Ecto neural progenitor cell (in vitro differentiated cells): ENCODE measurements around the gene TCAP.
A peak's percentile ranks its signal among the peaks of the same experiment; 100 is the strongest.

Experiments
- DNase-seq: peaks from one replicate; pipeline ENCODE4 v3.0.0-alpha.2; 2018; ENCODE audit warnings: low spot score

Gene TCAP, protein sequence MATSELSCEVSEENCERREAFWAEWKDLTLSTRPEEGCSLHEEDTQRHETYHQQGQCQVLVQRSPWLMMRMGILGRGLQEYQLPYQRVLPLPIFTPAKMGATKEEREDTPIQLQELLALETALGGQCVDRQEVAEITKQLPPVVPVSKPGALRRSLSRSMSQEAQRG

DNA sequence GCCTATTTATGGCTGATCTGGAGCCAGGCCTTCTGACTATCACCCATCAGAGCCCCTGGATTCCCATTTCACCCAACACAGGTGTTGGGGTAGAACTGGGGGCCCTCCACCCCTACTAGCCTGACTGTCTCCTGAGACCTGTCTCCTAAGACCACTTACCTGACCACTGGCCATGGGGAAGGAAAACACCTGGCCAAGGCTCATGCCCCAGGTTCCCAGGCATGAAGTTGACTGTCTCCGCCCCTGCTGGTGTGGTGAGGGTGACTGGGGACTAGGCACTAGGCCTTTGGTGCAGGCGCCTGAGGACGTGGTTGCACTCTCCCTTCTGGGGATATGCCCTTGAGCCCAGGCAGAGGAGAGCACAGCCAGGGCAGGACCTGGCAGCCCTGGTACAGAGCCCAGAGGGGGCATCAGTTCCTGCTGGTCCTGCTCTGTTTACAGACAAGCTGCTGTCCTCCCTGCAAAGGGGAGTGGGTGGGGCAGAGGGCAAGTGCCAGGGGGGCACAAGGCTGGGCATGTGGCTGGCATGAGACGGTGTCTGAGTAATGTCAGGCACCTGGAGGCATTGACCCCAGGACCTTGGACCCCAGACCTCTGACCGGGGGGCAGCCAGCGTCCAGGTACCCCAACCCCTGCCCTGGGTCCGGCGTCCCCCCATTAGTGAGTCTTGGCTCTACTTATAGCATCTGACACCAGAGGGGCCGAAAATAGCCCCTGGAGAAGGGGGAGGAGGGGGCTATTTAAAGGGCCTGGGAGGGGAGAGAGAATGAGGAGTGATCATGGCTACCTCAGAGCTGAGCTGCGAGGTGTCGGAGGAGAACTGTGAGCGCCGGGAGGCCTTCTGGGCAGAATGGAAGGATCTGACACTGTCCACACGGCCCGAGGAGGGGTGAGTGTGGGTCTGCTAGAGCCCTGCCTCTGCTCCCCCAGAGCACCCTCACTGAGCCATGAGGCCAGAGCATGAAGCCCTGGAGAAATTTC is at the start of gene TCAP:
Gene TCAP, plus strand, starts transcription at position 769 of the 981 bp plus-strand sequence. Its CDS starts 11 bp downstream, at position 780.
- no peak for DNase-seq

DNA sequence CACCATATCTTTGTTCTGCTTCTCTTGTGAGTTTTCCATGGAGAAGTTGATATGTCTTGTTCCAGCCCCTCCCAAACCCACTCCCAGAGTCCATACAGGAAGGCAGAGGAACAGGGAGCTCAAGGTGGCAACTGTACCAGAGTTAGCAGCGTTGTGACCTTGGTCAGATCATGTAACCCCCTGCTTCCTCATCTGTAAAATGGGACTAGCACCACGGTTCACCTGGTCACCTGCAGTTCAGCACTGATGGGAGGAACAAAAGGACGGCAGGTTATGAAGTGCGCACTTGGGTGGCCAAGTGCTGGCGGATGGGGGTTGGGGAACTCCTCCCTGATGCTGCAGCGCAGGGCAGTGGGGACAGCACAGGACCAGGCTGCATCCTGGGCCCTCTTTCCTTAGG is 49.7 kb upstream of the TCAP start:
- no peak for DNase-seq

DNA sequence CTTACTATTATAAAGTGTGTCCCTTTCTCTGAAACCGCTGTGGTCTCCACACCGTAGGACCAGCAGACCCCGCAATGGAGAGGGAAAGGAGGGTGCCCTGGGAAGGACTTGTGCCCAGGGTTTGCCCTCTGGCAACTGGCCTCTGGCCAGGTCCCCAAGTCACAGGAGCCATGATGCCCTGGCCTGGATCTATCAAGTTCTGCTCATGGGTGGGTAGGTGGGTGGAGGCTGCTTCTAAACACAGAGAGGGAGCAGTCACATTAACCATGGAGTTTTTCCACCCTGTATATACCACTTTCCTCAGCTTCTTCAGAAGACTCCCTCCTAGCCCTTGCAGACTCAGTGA is 48.1 kb upstream of the TCAP start:
- no peak for DNase-seq

DNA sequence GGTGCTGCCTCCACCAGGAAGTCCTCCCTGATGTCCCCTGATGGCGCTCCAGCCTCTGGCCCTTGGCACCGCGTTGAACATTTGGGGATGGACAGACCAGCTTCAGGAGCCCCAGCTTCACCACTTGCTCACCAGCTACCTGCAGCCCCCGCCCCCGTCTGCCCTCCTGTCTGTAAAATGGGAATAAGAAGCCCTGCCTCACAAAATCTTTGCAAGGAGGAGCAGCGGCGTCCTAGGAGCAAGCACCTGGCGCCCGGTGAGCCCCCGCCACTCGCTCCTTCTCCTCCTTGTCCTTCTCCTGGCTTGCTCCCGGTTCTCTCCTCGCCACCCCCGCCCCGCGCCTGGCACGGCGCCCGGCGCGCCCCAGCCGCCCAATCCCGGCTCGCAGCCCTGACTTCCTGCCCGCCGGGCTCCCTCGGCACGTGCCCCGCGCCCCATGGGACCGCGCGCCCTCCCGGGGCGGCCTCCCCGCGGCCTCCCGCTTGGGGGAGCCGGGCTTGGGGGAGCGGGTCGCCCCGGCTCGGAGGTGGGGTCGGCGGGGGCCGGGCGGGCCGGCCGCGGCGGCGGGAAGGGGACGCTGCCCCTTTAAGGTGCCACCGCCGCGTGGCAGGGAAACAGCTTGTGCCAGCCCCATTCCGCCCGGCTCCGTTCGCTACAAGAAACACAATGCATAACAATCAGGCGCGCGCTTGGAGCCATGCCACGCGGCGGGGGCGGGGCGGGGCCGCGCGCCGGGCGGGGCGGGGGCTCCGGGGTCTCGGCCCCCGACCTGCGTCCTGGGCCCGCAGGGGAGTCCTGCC is 47.5 kb upstream of the TCAP start:
- no peak for DNase-seq

DNA sequence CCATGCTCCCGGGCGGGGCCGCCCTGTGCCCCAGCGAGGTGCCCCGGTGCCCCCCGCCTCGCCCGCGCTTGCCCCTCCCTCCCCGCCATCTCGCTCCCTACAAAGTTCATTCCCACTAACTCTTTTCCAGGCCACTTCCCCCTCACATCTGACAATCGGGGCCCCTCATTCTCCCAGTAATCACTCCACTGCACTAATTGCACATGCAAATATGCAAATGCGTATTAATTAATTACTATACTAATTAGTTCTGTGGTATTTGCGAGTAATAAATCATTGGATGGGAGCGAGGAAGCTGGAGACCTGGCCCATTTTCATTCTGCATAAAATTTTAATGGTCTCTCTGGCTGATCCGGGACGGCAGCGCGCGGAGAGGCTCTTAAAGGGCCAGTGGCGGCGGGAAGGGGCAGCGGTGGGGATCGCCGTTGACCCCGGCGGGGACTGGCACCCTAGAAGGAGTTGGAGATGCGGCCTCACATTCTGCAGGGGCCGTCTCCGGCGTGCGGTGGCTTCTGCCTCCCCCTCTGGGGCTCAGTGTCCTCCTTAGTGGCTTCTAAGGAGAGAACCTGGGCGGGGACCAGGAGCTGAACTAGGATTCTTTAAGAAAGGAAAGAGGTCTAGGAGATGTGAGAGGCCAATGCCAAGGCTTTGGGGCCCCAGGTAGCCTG is 46.8 kb upstream of the TCAP start:
- no peak for DNase-seq

DNA sequence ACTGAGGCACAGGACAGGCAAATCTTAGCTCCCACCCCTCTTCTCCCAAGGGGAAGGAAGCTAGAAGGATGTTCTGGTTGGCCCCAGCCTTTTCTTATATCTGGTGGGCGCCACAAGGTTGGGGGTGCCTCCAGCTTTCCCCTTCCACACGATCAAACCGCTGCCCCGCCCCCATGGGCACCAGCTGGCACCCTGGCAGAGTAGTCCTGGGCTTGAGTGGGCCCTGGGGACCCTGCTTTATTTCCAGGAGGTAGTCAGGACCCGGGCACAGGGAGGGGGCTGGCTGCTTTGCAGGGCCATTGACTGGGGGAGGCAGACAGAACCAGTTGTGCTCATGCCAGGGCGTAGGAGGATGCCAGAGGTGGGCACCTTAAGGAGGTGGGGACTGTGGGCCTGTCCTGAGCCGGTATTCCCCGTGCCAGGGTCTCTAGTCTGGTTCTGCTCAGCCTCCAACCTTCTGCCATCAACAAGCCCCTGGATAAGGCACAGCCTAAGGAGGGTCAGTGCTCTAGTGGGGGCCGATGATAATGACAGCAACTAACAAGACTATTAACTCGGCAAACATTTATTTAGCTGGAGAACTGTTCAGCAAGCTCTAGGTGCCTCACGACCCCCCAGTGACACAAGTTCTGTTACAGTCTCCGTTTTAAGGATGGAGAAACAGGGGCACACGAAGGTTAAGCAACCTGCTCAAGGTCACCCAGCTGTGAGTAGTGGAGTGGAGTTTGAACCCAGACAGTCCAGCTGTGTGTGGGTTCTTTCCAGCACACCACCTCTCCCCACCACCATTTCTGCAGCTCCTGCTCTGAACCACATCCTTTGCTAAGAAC is 46.0 kb upstream of the TCAP start:
- DNase-seq: no peak

DNA sequence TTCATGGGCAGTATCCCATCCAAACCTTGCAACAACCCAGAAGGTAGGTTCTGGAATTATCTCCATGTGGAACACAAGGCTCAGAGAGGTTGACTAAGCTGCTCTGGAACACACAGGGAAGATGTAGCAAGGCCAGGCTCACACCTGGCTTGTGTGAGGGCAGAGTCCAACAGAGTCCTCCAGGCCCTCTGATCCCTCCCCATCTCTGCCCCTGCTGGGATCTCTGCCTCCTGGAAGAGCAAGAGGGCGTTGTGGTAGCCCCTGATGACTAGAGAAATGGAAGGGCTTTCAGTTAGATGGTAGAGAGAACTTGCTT is 45.4 kb upstream of the TCAP start:
- DNase-seq: no peak

DNA sequence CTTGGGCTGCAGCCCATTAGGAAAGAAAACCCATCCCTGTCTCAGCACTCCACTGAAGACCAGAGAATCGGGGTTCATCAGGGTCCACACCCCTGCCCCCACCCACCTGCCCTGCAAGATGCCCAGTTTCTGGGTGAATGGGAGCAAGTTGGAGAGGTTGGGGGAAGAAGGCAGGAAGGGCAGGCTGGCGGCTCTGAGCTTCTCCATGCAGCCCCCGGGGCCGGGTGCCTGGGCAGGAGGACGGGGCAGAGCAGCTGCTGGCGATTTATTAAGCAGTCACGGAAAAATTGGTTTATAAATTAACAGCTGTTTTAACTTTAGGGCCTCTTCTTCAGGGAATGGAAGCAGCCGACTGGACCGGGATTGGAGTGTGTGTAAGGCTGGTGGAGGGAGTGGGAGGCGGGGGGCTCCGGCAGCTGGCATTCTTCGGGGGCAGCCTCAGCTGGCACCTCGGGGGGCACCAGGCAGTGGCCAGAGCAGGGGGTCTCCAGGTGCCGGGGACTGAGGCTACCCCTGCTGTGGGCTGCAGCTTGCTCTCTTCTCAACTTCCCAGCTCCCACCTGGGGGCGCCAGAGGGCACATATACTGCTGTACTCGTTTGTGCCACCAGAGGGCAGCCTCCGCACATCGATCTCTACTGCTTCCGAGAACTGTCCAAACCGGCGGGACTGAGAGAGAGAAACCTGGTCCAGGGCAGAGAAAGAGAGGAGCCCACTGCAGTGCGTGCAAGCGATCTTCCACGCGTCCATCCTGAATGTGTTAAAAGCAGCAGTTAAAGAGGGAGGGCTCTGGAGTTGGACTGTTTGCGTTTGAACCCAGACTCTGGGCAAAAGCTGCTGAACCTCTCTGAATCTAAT is 43.4 kb upstream of the TCAP start:
- peak; percentile 98 for DNase-seq

DNA sequence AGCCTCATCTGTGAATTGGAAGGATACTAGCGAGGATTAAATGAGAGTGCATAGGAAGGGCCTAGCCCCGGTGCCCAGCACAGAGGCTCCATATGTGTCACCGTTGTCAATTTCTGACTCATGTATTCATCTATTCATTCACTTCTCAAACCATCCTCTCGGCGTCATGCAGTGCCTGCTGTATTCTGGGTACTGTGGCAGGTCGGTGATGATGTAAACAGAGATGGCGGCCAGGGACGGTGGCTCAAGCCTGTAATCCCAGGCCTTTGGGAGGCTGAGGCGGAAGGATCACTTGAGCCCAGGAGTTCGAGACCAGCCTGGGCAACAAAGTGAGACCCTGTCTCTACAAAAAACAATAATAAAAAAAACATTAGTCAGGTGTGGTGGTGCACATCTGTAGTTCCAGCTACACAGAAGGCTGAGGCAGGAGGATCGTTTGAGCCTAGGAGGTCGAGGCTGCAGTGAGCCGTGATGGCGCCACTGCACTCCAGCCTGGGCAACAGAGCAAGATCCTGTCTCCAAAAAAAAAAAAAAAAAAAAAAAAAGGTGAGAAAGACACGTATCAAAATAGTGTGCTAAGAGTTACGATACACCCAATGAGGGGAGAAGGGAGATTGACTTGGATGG is 42.7 kb upstream of the TCAP start:
- no peak for DNase-seq

DNA sequence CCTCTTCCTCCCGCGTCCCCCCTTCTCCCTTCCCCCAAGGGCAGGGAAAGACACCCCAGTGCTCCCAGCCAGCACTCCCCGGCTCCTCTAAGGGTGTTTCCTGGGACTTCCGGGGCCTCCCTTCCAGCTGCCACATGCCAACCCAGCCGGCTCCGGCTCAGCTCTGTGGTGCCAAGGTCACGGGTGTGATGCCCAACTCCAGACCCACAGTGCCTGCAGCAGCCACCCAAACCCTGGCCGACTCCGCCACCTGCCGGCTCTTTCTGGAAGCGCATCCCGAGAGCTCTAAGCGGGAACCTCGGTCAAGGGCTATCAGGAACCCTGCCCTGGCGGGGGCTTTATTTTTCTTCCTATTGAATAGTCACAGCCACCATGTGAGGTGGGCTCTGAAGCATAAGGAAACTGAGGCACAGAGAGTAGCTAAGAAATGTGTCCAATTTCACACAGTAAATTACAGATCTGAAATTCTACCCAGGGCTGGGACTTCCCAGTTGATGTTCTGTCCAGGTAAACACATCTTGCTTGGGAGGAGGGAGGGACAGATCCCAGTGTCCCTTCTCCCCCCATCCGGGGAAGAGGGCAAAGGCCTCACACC is 41.7 kb upstream of the TCAP start:
- peak; percentile 93 for DNase-seq

DNA sequence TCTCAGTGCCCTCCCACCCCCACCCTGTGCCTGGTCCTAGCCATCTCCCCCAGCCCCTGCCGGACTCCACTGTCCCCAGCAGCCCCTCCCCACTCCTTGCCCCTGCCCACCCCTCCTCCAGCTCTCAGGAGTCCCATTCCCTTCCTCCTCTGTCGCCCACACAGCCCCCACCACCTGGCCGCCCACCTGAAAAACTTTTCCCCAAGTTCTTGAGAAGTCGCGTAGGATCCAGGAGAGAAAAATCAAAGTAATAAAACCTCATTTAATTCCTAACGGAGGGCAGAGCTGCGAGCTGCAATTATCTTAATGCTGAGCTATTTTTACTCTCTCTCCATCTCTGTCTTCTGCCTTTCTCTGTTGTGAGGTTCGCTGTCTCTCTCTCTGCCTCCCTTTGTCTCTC is 40.8 kb upstream of the TCAP start:
- DNase-seq: no peak

DNA sequence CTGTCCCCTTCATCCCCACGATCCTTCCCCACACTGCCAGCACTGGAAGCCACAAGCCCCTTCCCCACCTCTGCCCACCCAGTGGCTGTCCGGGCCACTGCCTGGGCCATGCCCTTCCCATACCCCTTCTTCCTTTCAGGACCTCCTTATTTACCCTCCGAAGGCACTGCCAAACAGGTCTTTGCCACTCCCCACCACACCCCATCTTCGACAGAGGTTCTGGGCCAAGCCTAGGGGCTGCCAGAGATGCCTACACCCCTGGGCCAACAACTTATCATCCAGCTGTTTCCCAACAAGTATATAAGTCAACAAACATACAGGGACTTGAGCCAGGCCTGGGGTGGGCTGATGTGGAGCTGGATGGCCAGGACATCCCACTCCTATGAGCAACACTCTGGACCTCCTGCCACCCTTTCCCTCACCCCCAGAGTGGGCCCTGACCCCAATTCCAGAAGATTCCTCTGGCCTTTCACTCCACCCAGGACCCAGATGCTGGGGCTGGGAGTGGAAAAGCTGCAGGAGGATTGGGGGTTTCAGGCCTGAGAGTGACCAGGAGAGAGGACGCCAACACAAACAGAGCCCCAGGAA is 39.9 kb upstream of the TCAP start:
- no peak for DNase-seq

DNA sequence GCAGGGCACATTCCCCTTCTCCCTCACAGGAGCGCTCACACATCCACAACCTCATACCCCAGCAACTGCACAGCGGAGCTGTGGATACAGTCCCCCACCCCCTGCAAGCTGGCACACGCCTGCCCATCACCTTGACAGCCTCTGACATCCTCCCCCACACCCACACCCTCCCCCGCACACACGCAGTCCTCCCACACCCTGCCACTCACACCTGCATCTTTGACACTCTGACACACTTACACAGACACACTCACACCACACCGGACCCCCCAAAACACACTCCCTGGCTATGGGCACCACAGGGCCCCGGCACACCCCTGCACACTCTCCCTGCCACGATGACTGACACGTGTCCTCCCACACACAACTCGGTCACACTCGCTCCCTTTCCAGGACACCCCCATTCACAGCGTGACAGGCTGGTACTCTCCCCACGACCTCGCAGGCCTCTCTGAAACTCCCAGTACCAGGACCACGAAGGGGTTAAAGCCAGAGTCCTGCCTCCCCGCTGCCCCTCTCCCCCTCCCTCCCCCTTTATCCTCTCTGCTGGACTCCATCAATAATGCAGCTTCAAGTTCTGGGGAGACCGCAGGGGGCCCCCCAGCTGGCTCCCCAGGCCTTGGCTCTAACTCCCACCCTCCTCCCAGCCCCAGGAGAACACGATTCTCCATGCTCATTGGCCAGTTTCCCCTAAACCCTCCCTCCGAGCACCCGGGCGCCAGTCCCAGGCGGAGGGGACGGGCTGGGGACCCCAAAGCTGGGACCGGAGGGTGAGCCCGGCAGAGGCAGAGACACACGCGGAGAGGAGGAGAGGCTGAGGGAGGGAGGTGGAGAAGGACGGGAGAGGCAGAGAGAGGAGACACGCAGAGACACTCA is 38.7 kb upstream of the TCAP start, which contains the start of gene PPP1R1B:
Gene PPP1R1B, plus strand, starts transcription at position 782 of the 876 bp plus-strand sequence. CDS start 441 bp downstream, outside the sequence.
- DNase-seq: no peak

DNA sequence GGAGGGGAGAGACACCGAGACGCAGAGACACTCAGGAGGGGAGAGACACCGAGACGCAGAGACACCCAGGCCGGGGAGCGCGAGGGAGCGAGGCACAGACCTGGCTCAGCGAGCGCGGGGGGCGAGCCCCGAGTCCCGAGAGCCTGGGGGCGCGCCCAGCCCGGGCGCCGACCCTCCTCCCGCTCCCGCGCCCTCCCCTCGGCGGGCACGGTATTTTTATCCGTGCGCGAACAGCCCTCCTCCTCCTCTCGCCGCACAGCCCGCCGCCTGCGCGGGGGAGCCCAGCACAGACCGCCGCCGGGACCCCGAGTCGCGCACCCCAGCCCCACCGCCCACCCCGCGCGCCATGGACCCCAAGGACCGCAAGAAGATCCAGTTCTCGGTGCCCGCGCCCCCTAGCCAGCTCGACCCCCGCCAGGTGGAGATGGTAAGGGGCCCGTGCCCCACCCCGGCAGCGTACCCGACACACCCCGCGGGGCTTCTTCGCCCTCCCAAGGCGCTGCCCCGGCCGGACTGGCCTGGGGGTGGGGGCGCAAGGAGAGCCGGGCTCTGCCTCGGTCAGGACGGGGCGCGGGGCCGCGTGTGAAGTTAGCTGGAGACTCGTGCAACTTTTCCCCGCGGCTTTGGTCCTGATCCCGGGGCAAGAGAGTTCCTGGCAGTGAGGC is 38.0 kb upstream of the TCAP start:
- peak; percentile 76 for DNase-seq

DNA sequence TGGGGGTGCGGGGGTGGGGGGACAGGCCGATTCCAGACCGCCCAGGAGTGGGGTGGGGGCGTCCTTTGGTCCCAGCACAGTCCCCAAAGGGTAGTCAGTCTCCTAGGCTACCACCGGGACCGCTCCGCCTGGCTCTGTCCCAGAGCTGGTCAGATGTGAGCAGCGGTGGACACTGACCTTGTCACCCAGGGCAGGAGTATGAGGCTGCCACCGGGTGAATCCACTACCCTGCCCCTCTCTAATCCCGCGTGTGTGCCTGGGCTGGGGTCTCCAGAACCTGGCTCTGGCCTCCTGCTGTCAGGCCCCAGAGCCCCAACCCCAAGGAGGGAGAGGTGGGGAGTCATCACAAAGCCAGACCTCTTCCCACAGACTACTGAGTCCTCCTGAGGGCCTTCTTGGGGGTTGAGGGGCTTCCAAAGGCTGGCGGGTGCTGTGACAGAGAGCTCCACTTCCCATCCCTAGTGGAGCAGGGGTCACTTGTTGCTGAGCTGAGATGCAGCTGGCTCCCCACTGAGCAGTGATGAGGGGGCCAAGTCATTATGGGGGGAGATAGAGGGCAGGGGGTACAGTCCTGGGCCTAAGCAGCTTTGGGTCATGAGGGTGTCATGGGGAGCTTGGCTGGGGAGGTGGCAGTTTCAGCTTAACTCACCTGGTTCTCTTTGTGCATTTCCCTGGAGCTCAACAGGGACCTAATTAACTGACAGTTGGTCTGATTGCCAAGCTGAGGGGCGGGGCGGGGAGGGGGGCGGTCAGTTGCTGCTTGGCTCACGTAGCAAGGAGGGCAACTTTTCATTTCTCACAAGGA is 37.2 kb upstream of the TCAP start:
- DNase-seq: no peak

DNA sequence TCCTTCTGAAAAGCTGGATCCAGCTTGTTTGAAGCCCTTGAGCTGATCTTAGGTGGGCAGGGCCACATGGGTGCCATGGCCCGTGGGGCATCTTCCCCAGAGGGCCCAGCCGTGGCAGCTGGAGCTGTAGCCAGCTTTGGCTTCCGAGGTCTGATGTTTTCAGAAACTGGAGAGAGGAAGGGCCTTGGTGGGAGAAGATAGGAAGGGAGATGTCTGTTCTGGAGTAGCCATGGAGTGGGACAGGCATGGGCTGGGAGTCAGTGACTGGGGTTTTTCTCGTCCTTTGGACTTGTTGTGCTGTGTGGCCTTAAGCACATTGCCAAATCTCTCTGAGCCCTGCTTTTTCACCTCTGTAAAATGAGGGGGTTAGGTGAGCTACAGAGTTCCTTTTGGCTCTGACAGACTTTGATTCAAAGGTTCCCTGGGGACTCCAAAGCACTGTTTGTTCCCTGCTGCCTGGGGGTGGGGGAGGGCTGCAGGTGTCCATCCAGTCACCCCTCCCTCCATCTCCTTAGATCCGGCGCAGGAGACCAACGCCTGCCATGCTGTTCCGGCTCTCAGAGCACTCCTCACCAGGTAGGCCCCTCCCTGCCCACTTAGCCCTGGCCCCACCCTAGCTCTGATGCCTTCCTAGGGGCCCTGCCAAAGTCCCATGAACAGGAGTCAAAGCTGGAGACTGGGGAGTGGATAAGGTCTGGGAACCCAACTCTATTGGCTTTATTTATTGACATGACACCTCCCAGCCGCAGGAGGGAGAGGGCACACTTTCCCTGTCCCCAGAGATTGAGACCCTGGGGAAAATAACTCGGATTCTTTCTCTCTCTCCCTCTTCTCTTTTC is 36.3 kb upstream of the TCAP start:
- DNase-seq: no peak
